AG10803 (cell line): ENCODE measurements around the gene TTC6.

ENCODE experiments used
- DNase-seq: peaks from one replicate; pipeline ENCODE4 v3.0.0; 2010; ENCODE audit warnings: low read depth
- H3K4me3 ChIP-seq: 2 replicates; pipeline ENCODE4 v1.5.1; 2011; ENCODE audit warnings: mild to moderate bottlenecking, low read length, control low read depth
- CTCF ChIP-seq: conservative IDR thresholded peaks from 2 replicates; pipeline ENCODE4 v1.5.1; 2011; ENCODE audit warnings: mild to moderate bottlenecking, low read length, control low read depth, inconsistent platforms

Gene TTC6

GRCh38 chr14:37608649-37609048, 13.2 kb downstream of the TTC6 start:
- H3K4me3 ChIP-seq, result no peak overlapping the region
- no peak for TF ChIP-seq CTCF
- DNase-seq, result no peak

GRCh38 chr14:37610945-37611523, 15.6 kb downstream of the TTC6 start:
- H3K4me3 ChIP-seq, result no peak overlapping the region
- TF ChIP-seq CTCF, result no peak
- DNase-seq, result no peak

GRCh38 chr14:37615582-37616289, 20.3 kb downstream of the TTC6 start:
- TF ChIP-seq CTCF, result no peak
- no peak for DNase-seq
- no peak overlapping the region for H3K4me3 ChIP-seq

GRCh38 chr14:37616853-37617252, 21.4 kb downstream of the TTC6 start:
- DNase-seq, result no peak
- no peak overlapping the region for H3K4me3 ChIP-seq
- TF ChIP-seq CTCF, result no peak

- no peak overlapping the region for H3K4me3 ChIP-seq
- no peak for DNase-seq
Measured at GRCh38 chr14:37617864-37618365, 22.5 kb downstream of the TTC6 start.

GRCh38 chr14:37618498-37619028, 23.1 kb downstream of the TTC6 start:
- no peak overlapping the region for H3K4me3 ChIP-seq
- no peak for DNase-seq
- TF ChIP-seq CTCF, result no peak

More at GRCh38 chr14:37617864-37618365, 22.5 kb downstream of the TTC6 start:
- TF ChIP-seq CTCF, result no peak

- no peak for TF ChIP-seq CTCF
- no peak overlapping the region for H3K4me3 ChIP-seq
- DNase-seq, result no peak
Measured at GRCh38 chr14:37620856-37621255, 25.4 kb downstream of the TTC6 start.
